COLO668 (cell line): ENCODE results near the gene HMGCLL1.

Experiments
- DNase-seq: peaks from one replicate; lab custom pipeline; 2025; ENCODE audit not compliant: unreplicated experiment; lab: John Stamatoyannopoulos, UW

HMGCLL1 gene

DNA sequence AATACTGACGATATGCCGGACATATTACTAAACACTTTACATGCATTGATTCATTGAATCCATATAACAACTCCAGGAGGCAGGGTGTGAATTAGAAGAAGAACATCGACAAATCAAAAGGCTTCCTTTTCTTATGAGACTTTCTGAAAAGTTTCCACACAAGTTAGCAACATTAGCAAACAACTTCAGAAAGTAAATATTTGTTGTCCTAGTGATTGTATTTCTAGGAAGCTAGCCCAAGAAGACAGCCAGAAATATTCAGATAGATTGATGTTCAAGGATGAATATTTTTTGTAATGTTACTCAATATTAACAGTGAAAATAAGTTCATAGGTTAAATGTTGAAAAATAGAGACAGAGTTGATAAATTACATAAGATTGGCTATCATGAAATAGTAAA is 131.1 kb downstream of the HMGCLL1 start:
- no peak for DNase-seq

DNA sequence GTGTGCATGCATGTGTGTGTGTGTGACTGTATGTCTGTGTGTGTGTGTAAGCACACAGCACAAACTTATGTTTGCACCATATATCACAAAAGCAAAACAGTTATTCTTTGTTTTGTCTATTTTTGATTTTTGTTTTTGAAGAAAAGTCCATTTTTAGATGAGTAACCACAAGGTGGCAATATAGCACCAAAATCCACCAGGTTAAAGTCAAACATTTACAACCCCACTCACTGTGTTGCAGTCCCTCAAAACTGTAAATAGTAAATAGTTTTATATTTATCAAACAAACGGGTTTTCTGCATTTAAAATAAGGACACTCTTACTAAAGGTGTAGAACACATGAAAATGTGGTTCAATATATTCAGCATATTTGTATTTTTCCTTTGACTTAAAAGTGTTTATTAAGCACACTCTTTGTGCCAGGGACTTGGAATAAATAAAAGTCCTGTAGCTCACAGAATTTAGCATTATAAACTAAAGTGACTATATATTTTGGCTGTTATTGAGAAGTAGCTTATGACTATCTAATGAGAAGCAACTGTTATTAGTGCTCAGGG is 133.3 kb downstream of the HMGCLL1 start:
- DNase-seq = no peak

GRCh38 chr6:55443238-55444134 is 135.5 kb downstream of the HMGCLL1 start:
- no peak for DNase-seq

- no peak for DNase-seq
These were observed 140.8 kb downstream of the HMGCLL1 start for GRCh38 chr6:55438203-55438602.

DNA sequence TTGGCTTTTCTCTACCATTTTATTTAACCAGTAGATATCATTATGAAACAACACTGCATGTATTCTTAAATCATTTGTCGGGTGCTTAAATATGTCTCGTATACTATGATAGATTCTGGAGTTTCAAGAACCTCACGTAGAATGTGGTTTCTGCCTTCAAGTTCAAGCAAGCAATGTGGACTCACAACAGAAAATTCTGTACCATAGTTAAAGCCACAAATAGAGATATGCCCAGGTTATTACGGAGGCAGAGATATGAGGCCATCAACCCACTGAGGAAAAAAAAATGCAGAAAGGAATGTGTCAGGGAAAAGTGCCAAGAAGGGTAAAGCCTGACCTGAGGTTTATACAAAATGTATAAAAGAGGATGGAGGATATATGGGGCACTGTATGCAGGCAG is 141.9 kb downstream of the HMGCLL1 start:
- no peak for DNase-seq

GRCh38 chr6:55433446-55434130 is 145.4 kb downstream of the HMGCLL1 start:
- DNase-seq = no peak

- no peak for DNase-seq
These were observed 155.1 kb downstream of the HMGCLL1 start for GRCh38 chr6:55423933-55424332.

DNA sequence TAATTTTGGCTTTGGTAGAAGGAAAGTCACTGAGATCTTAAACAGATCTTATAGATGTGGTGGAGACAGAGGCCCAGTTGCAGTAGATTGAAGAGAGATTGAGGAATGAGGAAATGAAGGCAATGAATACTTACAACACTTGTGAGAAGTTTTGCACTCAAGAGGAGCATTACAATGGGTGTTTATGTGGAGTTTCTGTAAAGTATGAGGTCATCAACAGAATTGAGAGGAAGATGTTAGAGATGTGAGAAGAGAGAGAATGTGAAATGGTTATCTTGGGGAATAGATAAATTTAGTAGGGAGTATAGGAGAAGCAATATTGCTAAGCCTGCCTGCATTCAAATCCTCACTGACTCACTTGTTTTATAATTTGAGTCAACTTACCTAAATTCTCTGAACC is 168.3 kb downstream of the HMGCLL1 start:
- no peak for DNase-seq

DNA sequence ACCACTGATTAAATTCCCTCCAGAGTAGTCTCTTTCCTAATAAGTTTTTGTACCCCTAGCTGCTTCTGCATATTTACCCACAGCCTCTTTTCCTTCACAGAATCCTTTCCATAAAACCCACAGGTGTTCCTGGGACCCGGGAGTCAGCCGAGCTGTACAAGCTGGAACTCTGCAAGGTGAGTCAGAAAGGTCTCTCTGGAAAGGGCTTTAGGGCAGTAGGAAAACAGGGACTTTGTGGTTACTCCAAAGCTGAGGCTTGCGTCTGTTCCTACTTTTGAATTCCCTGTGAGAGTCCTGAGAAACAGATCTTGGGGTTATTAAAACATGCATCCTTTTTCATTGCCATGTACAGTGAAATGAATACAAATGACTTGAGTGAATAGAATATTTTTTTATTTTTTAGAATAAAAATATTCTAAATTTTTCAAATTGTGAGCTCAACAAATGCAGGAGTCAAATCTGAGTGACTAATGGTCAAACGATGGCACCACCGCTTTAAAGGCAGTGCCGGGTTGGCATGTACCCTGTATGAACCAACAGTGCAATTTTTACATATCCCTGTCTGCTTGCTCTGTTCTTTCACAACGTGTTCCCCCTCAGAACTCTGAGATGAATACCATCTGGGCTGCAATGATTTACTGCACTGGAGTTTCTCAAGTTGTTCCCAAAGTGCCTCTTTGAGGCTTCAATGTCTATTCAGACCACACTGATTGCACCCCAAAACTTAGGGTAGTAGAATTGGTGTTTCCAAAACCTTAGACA is 173.3 kb downstream of the HMGCLL1 start:
- DNase-seq = no peak

- no peak for DNase-seq
These were observed 179.6 kb downstream of the HMGCLL1 start for GRCh38 chr6:55399351-55399750.

GRCh38 chr6:55397986-55398385 is 181.0 kb downstream of the HMGCLL1 start:
- no peak for DNase-seq

- DNase-seq = no peak
These were observed 183.1 kb downstream of the HMGCLL1 start for GRCh38 chr6:55395871-55396270.

- DNase-seq = no peak
These were observed 190.8 kb downstream of the HMGCLL1 start for GRCh38 chr6:55388211-55388610.
